ENCODE results near the gene KCNIP4. TPM values are rescaled to one million over a fixed set of nuclear protein-coding genes. Genes with fewer than 3 reads are reported as not detected.

Gene KCNIP4
- total and polyA plus RNA-seq, 2 of the 4 experiments (the other 2 are of a cell fraction), result not detected

DNA sequence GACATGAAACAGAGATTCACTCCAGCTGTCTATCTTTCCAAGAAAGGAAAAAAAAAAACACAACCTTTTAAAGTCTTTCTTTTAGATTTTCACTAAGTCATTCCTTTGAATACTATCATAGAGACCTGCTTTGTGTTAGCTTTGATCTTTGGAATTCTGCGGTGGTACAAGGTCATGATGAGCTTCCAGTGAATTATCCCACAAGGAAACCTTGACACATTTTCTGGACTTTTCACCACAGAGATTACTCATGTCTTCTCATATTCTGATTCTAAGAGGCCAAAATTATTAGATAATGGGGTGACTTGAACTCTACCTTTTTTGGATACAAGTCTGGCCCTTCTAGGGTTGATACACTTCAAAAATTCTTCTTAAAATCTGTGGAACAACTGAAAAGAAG is 1046.7 kb downstream of the KCNIP4 start:
- Histone ChIP-seq H3K79me1 (ENCODE audit: low read depth in 1 of 2, low read length in 2 of 2) (no peaks in the 10 kb centered on the region), H3K27ac (ENCODE audit: insufficient read depth, low read length) (no peak overlapping the region), H3K4me1 (ENCODE audit: control insufficient read depth, insufficient read depth, low read length) (no peaks in the 10 kb centered on the region), H2BK15ac (ENCODE audit: low read depth, low read length) (no peak overlapping the region), H4K91ac (ENCODE audit: insufficient read depth, low read depth, low read length) (no peak overlapping the region), H2BK20ac (ENCODE audit: low read depth, low read length) (no peak overlapping the region), H4K8ac (ENCODE audit: low read depth in 2 of 2, low read length in 2 of 2) (no peak overlapping the region), H3K4ac (ENCODE audit: low read depth, low read length) (no peak overlapping the region), H2AFZ (replicated peaks; ENCODE audit: low read length, poor library complexity) (no peak overlapping the region), H3K36me3 (ENCODE audit: control insufficient read depth, insufficient read depth, low read length) (no peaks in the 10 kb centered on the region), H3K56ac (ENCODE audit: extremely low read depth, insufficient read depth, low read length) (no peak overlapping the region), H2AK5ac (ENCODE audit: low read depth, low read length) (no peak overlapping the region), H3K4me2 (ENCODE audit: low read depth, low read length) (no peak overlapping the region), H3K27me3 (ENCODE audit: control insufficient read depth, insufficient read depth, low read length) (no peaks in the 10 kb centered on the region), H3K23ac (ENCODE audit: low read depth, low read length) (no peak overlapping the region), H3K4me3 (ENCODE audit: insufficient read depth, low read depth, low read length) (no peak overlapping the region), H2BK5ac (ENCODE audit: low read depth, low read length, poor library complexity, severe bottlenecking) (no peak overlapping the region), H4K5ac (ENCODE audit: low read depth, low read length) (no peak overlapping the region), H3K9me1 (ENCODE audit: insufficient read depth, low read length) (no peaks in the 10 kb centered on the region), H3K18ac (ENCODE audit: low read depth, low read length) (no peak overlapping the region), H4K20me1 (ENCODE audit: insufficient read depth, low read length) (no peaks in the 10 kb centered on the region), H3K9ac (ENCODE audit: low read depth, low read length) (no peak overlapping the region), H2AK9ac (replicated peaks; ENCODE audit: low read depth, low read length, poor library complexity) (no peak overlapping the region), H3K9me3 (ENCODE audit: control insufficient read depth, insufficient read depth, low read length) (peaks cover 9% of the 10 kb centered on the region), H3K14ac (replicated peaks; ENCODE audit: low read depth, low read length) (no peak overlapping the region), H2BK120ac (ENCODE audit: low read depth, low read length) (no peak overlapping the region)
- TF ChIP-seq BHLHE40 (IDR thresholded peaks at IDR 0.05; ENCODE audit: low read depth, low read length) (no peak), NFE2L2 (IDR thresholded peaks at IDR 0.05; ENCODE audit: low read depth, low read length) (no peak), ELK1 (IDR thresholded peaks at IDR 0.05; ENCODE audit: borderline replicate concordance, low read depth, low read length) (no peak), CHD1 (IDR thresholded peaks at IDR 0.05; ENCODE audit: low read depth, low read length) (no peak), RFX5 (IDR thresholded peaks at IDR 0.05; ENCODE audit: low read depth, low read length) (no peak), CEBPB (IDR thresholded peaks at IDR 0.05; ENCODE audit: low read depth, low read length) (no peak), MXI1 (IDR thresholded peaks at IDR 0.05; ENCODE audit: borderline replicate concordance, low read depth, low read length) (no peak), MAFK (IDR thresholded peaks at IDR 0.05; ENCODE audit: low read depth, low read length) (no peak), POLR2A (IDR thresholded peaks at IDR 0.05; ENCODE audit: low read depth, low read length) (no peak), MAZ (IDR thresholded peaks at IDR 0.05; ENCODE audit: borderline replicate concordance, low read depth, low read length) (no peak), SMC3 (IDR thresholded peaks at IDR 0.05; ENCODE audit: low read depth, low read length) (no peak), RCOR1 (IDR thresholded peaks at IDR 0.05; ENCODE audit: insufficient replicate concordance, low read length) (no peak), RAD21 (IDR thresholded peaks at IDR 0.05; ENCODE audit: low read length) (no peak)
- ChIA-PET CTCF (no interaction called here), POLR2A (ENCODE audit: unreplicated experiment) (no interaction called here)
- DNase-seq (no peak), ATAC-seq (ENCODE audit: low read depth) (no peak)
- dilution Hi-C loops (cut with HindIII; ENCODE audit: low sequenced_read_pairs, unreplicated experiment) (no loop called here), intact Hi-C loops (cut with micrococcal nuclease) (no loop called here), in situ Hi-C loops (cut with MboI; ENCODE audit: low sequenced_read_pairs) (no loop called here)
- BruUV-seq (replicated peaks), result no TSS peak
- WGBS, 2 experiments (ENCODE audit: extremely low coverage in 2 of 2, insufficient read length in 1 of 2), result no CpG with 5 or more reads among the region's 1 CpG
